ENCODE measurements around the gene TTLL4. TPM values are rescaled to one million over a fixed set of nuclear protein-coding genes. Genes with fewer than 3 reads are reported as not detected.
"Not testable (repeated sequence)": the region's sequence is repeated elsewhere in the genome, so short reads cannot be mapped to it uniquely, and the experiment has no call there.

The TTLL4 gene
- polyA plus RNA-seq, 1 of the 3 experiments (the other 2 are of a cell fraction) = 15.6 TPM

DNA sequence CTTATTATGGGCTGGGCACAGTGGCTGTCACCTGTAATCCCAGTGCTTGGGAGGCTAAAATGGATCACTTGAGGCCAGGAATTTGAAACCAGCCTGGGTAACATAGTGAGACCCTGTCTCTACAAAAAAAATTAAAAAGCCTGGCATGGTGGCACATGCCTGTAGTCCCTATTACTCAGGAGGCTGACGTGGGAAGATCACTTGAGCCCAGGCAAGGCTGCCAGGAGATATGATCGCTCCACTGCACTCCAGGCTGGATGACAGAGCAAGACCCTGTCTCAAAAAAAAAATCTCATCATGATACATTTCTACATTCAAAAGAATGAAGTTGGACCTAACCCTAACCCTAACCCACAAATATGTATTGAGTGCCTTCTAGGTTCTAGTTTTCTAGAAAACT is 51.2 kb downstream of the TTLL4 start:
- no peaks in the 10 kb centered on the region for H3K9me3 ChIP-seq
- TF ChIP-seq ELF1 (IDR thresholded peaks at IDR 0.05) = no peak
- no peaks in the 10 kb centered on the region for H3K79me2 ChIP-seq (ENCODE audit: insufficient read depth)
- H3K9me2 ChIP-seq = no peaks in the 10 kb centered on the region
- H3K4me1 ChIP-seq (ENCODE audit: control insufficient read depth in 1 of 2, insufficient read depth in 2 of 2, low read depth in 1 of 2, low read length in 1 of 2) = no peaks in the 10 kb centered on the region
- WGBS (ENCODE audit: low lambda C conversion rate) = 100% methylated on average over 2 of the region's 2 CpGs
- no peak for DNase-seq
- POLR2A ChIA-PET = no interaction called here
- no peaks in the 10 kb centered on the region for H3K27me3 ChIP-seq (ENCODE audit: insufficient read depth)
- no peak overlapping the region for H2AFZ ChIP-seq (ENCODE audit: low read depth)
- H3F3A ChIP-seq (replicated peaks; ENCODE audit: insufficient read depth) = no peaks in the 10 kb centered on the region
- H3K4me3 ChIP-seq (ENCODE audit: low read depth in 2 of 2, low read length in 1 of 2) = no peak overlapping the region
- H3K36me3 ChIP-seq (replicated peaks in 1 of 2; ENCODE audit: control insufficient read depth in 1 of 2, insufficient read depth in 2 of 2, low read length in 1 of 2) = no peaks in the 10 kb centered on the region
- no peak overlapping the region for H3K4me2 ChIP-seq
- no peaks in the 10 kb centered on the region for H4K20me1 ChIP-seq (ENCODE audit: insufficient read depth)
- no peak overlapping the region for H3K9ac ChIP-seq
- CTCF ChIA-PET = no interaction called here
- H3K27ac ChIP-seq (ENCODE audit: low read depth in 2 of 2, low read length in 1 of 2) = no peak overlapping the region

DNA sequence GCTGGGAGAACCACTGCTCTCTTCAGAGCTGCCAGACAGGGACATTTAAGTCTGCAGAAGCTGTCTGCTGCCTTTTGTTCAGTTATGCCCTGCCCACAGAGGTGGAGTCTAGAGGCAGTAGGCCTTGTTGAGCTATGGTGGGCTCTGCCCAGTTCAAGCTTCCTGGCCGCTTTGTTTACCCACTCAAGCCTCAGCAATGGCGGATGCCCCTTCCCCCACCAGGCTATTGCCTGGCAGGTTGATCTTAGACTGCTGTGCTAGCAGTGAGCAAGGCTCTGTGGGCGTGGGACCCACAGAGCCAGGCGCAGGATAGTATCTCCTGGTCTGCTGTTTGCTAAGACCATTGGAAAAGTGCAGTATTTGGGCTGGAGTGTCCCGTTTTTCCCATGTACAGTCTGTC is 62.1 kb downstream of the TTLL4 start:
- H3F3A ChIP-seq (replicated peaks; ENCODE audit: insufficient read depth); H3K4me1 ChIP-seq (ENCODE audit: control insufficient read depth in 1 of 2, insufficient read depth in 2 of 2, low read depth in 1 of 2, low read length in 1 of 2); H3K36me3 ChIP-seq (replicated peaks in 1 of 2; ENCODE audit: control insufficient read depth in 1 of 2, insufficient read depth in 2 of 2, low read length in 1 of 2); POLR2A ChIA-PET; DNase-seq; H3K79me2 ChIP-seq (ENCODE audit: insufficient read depth); H3K4me2 ChIP-seq; H3K9me3 ChIP-seq; H3K27ac ChIP-seq (ENCODE audit: low read depth in 2 of 2, low read length in 1 of 2); H3K4me3 ChIP-seq (ENCODE audit: low read depth in 2 of 2, low read length in 1 of 2); H3K9ac ChIP-seq; CTCF ChIA-PET; H4K20me1 ChIP-seq (ENCODE audit: insufficient read depth); H2AFZ ChIP-seq (ENCODE audit: low read depth); H3K9me2 ChIP-seq; H3K27me3 ChIP-seq (ENCODE audit: insufficient read depth): not testable (repeated sequence)
- 64% methylated on average over 5 of the region's 5 CpGs for WGBS (ENCODE audit: low lambda C conversion rate)

DNA sequence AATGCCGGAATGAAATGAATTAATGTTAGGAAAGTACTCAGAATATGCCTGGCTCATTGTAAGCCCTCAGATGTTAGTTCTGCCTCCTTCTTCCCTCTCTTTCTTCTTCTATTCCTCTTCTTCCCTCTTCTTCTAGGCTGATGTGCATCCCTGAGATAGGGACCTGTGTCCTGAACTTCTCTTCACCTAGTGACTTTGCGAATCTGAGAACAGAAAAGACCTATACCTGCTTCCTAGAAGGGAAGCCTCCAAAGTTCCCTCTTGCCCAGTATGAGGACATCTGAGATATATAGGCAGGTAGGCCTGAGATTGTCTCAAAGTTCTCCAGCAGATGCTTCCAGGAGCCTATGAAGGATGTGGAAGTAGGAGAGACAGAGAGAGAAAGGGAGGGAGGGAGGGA is 63.2 kb downstream of the TTLL4 start:
- Histone ChIP-seq H3K4me2 (no peak overlapping the region), H3K9me2 (no peaks in the 10 kb centered on the region), H3K27me3 (ENCODE audit: insufficient read depth) (no peaks in the 10 kb centered on the region), H3F3A (replicated peaks; ENCODE audit: insufficient read depth) (no peaks in the 10 kb centered on the region), H3K79me2 (ENCODE audit: insufficient read depth) (no peaks in the 10 kb centered on the region), H4K20me1 (ENCODE audit: insufficient read depth) (no peaks in the 10 kb centered on the region), H3K4me3 (ENCODE audit: low read depth in 2 of 2, low read length in 1 of 2) (no peak overlapping the region), H3K9ac (no peak overlapping the region), H3K4me1 (ENCODE audit: control insufficient read depth in 1 of 2, insufficient read depth in 2 of 2, low read depth in 1 of 2, low read length in 1 of 2) (no peaks in the 10 kb centered on the region), H3K36me3 (replicated peaks in 1 of 2; ENCODE audit: control insufficient read depth in 1 of 2, insufficient read depth in 2 of 2, low read length in 1 of 2) (peaks cover 0 to 8% of the 10 kb centered on the region in 2 experiments), H2AFZ (ENCODE audit: low read depth) (no peak overlapping the region), H3K9me3 (no peaks in the 10 kb centered on the region), H3K27ac (ENCODE audit: low read depth in 2 of 2, low read length in 1 of 2) (no peak overlapping the region)
- WGBS (ENCODE audit: low lambda C conversion rate) = 82% methylated on average over 2 of the region's 2 CpGs
- DNase-seq = no peak
- TF ChIP-seq FOXM1 (IDR thresholded peaks at IDR 0.05; ENCODE audit: low read depth) (no peak), SIN3A (IDR thresholded peaks at IDR 0.05; ENCODE audit: borderline replicate concordance, low read depth, low read length) (no peak), RFX5 (IDR thresholded peaks at IDR 0.05; ENCODE audit: low read length) (no peak)
- TF ChIP-seq, protein P1, sequence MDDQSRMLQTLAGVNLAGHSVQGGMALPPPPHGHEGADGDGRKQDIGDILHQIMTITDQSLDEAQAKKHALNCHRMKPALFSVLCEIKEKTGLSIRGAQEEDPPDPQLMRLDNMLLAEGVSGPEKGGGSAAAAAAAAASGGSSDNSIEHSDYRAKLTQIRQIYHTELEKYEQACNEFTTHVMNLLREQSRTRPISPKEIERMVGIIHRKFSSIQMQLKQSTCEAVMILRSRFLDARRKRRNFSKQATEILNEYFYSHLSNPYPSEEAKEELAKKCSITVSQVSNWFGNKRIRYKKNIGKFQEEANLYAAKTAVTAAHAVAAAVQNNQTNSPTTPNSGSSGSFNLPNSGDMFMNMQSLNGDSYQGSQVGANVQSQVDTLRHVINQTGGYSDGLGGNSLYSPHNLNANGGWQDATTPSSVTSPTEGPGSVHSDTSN (IDR thresholded peaks at IDR 0.05) = no peak
- TF ChIP-seq, protein P2, sequence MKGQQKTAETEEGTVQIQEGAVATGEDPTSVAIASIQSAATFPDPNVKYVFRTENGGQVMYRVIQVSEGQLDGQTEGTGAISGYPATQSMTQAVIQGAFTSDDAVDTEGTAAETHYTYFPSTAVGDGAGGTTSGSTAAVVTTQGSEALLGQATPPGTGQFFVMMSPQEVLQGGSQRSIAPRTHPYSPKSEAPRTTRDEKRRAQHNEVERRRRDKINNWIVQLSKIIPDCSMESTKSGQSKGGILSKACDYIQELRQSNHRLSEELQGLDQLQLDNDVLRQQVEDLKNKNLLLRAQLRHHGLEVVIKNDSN (IDR thresholded peaks at IDR 0.05; ENCODE audit: borderline replicate concordance, low read depth) = no peak
- CTCF ChIA-PET = no interaction called here
- POLR2A ChIA-PET = no interaction called here

Data from SK-N-SH (cell line).